Hepatic stellate cell (primary cell): ENCODE results near the gene GSG1L.
"Not testable (repeated sequence)": the region's sequence is repeated elsewhere in the genome, so short reads cannot be mapped to it uniquely, and the experiment has no call there.

Source experiments
- DNase-seq: peaks from one replicate; pipeline ENCODE4 v3.0.0; 2011; ENCODE audit warnings: low spot score

The GSG1L gene

GRCh38 chr16:27980919-27981700 is 82.4 kb downstream of the GSG1L start:
- DNase-seq: no peak

GRCh38 chr16:27980076-27980775 is 83.3 kb downstream of the GSG1L start:
- no peak for DNase-seq

- DNase-seq: not testable (repeated sequence)
Observed at GRCh38 chr16:27979668-27980067, 83.8 kb downstream of the GSG1L start.

- DNase-seq: no peak
Observed at GRCh38 chr16:27978876-27979275, 84.6 kb downstream of the GSG1L start.

GRCh38 chr16:27977966-27978365 is 85.5 kb downstream of the GSG1L start:
- DNase-seq: no peak

GRCh38 chr16:27976990-27977389 is 86.5 kb downstream of the GSG1L start:
- no peak for DNase-seq

GRCh38 chr16:27974896-27975540 is 88.5 kb downstream of the GSG1L start:
- DNase-seq: no peak

GRCh38 chr16:27973678-27974077 is 89.8 kb downstream of the GSG1L start:
- DNase-seq: no peak

- DNase-seq: peak; percentile 15
Observed at GRCh38 chr16:27972500-27972899, 91.0 kb downstream of the GSG1L start.

- no peak for DNase-seq
Observed at GRCh38 chr16:27969574-27969973, 93.9 kb downstream of the GSG1L start.

- no peak for DNase-seq
Observed at GRCh38 chr16:27967169-27967568, 96.3 kb downstream of the GSG1L start.

- DNase-seq: no peak
Observed at GRCh38 chr16:27966756-27967155, 96.8 kb downstream of the GSG1L start.

GRCh38 chr16:27965801-27966200 is 97.7 kb downstream of the GSG1L start:
- no peak for DNase-seq

GRCh38 chr16:27963471-27963965 is 100.0 kb downstream of the GSG1L start:
- DNase-seq: no peak

GRCh38 chr16:27962197-27962596 is 101.3 kb downstream of the GSG1L start:
- DNase-seq: no peak

GRCh38 chr16:27961296-27961620 is 102.3 kb downstream of the GSG1L start:
- no peak for DNase-seq

GRCh38 chr16:27960619-27961295 is 102.8 kb downstream of the GSG1L start:
- no peak for DNase-seq

GRCh38 chr16:27959914-27960313 is 103.6 kb downstream of the GSG1L start:
- DNase-seq: no peak

GRCh38 chr16:27954191-27954590 is 109.3 kb downstream of the GSG1L start:
- no peak for DNase-seq

- DNase-seq: no peak
Observed at GRCh38 chr16:27952811-27953210, 110.7 kb downstream of the GSG1L start.

GRCh38 chr16:27951489-27952120 is 111.9 kb downstream of the GSG1L start:
- no peak for DNase-seq
